Esophagus squamous epithelium (tissue), 5 donors: ENCODE data around the gene SLC25A34. TPM values are rescaled to one million over a fixed set of nuclear protein-coding genes. Genes with fewer than 3 reads are reported as not detected.

Experiments
- DNase-seq: peaks from one replicate; lab custom pipeline; 2025; lab: John Stamatoyannopoulos, UW
- H3K27ac ChIP-seq, 4 donors: fragments of 200-600 bp; sonication (generic); one replicate each; pipeline ENCODE4 v1.5.1; 2016 to 2019; ENCODE audit warnings: mild to moderate bottlenecking in 1 of 4
- H3K27me3 ChIP-seq, 4 donors: fragments of 200-600 bp; sonication (generic); 1 replicate in 3 of 4; 2 replicates in 1 of 4; pipeline versions ENCODE4 v1.5.1 to v1.6.0; 2017 to 2021; ENCODE audit warnings: antibody characterized with exemption in 1 of 4
- H3K36me3 ChIP-seq, 3 donors: fragments of 200-600 bp; sonication (generic); one replicate each; pipeline ENCODE4 v1.5.1; 2016 to 2019
- H3K4me1 ChIP-seq, 3 donors: fragments of 200-600 bp; sonication (generic); one replicate each; pipeline ENCODE4 v1.5.1; 2017 to 2019
- H3K4me3 ChIP-seq, 4 donors: fragments of 200-600 bp; sonication (generic); 1 replicate in 3 of 4; 2 replicates in 1 of 4; pipeline ENCODE4 v1.5.1; 2016 to 2019; ENCODE audit warnings: mild to moderate bottlenecking in 2 of 4, moderate library complexity in 1 of 4
- H3K9me3 ChIP-seq, 3 donors: fragments of 200-600 bp; sonication (generic); one replicate each; pipeline ENCODE4 v1.5.1; 2016 to 2019
- CTCF ChIP-seq, 6 experiments: fragments of 450-650 bp in 4 of 6; fragments of 200-600 bp in 2 of 6; sonication (generic) in 2 of 6; IDR thresholded peaks; one replicate each; pipeline ENCODE4 v1.5.1; 2016 to 2019; ENCODE audit warnings: antibody characterized with exemption in 6 of 6, mild to moderate bottlenecking in 4 of 6, moderate library complexity in 4 of 6
- POLR2A ChIP-seq, 4 donors: fragments of 450-650 bp; IDR thresholded peaks; one replicate each; pipeline ENCODE4 v1.6.1; 2017; ENCODE audit warnings: antibody characterized with exemption in 4 of 4, mild to moderate bottlenecking in 4 of 4, moderate library complexity in 3 of 4
- WGBS, 2 donors: methylation state at CpG; one replicate each; pipeline ENCODE4 v1.1.5; 2018; 5-methylcytosine and 5-hydroxymethylcytosine counted together
- intact Hi-C: fragments of 100-400 bp; cut with DNase I; formaldehyde crosslinking; loops from one replicate; pipeline ENCODE4 v1.15.0; 2022
- total RNA-seq, 4 donors: library from RNA; depleted of rRNA; stranded (reverse); fragments of >200 nt; gene quantifications; one replicate each; pipeline ENCODE4 v1.1.0, GENCODE V29; 2016
- donor health status: DM: yes; HTN: yes; CAD: no.

SLC25A34 gene
- total RNA-seq, 4 donors from 2014 or later, result 0.44 to 1.1 (median 0.83) TPM

- H3K4me3 ChIP-seq, result peak overlapping the region in 2 of 4 donors; percentile 15 to 85
- TF ChIP-seq POLR2A (IDR thresholded peaks at IDR 0.05) (no peak), CTCF (IDR thresholded peaks at IDR 0.05) (no peak)
- WGBS, 2 donors, result 62 to 75% methylated on average over 1 to 6 of the region's 9 CpGs
- H3K9me3 ChIP-seq, result no peaks in the 10 kb centered on the region
- H3K4me1 ChIP-seq, result peaks cover 36 to 67% (median 40%) of the 10 kb centered on the region in 3 donors
- no peaks in the 10 kb centered on the region for H3K36me3 ChIP-seq
- peaks cover 0 to 37% (median 1%) of the 10 kb centered on the region in 4 donors for H3K27me3 ChIP-seq
- no peak for DNase-seq
- intact Hi-C loops, result no loop called here
- peak overlapping the region; percentile 86 to 90 (median 88) for H3K27ac ChIP-seq
Observed at GRCh38 chr1:15757016-15757543, 21.0 kb downstream of the SLC25A34 start.

GRCh38 chr1:15757575-15758342 lies 21.7 kb downstream of the SLC25A34 start:
- WGBS, 2 donors, result 67% methylated on average over 4 of the region's 24 CpGs; no CpG with 5 or more reads in 1 of the 2 donors
- intact Hi-C loops, result no loop called here
- peaks cover 36 to 68% (median 40%) of the 10 kb centered on the region in 3 donors for H3K4me1 ChIP-seq
- no peaks in the 10 kb centered on the region for H3K9me3 ChIP-seq
- no peak for DNase-seq
- H3K36me3 ChIP-seq, result no peaks in the 10 kb centered on the region
- H3K4me3 ChIP-seq, result peak overlapping the region; percentile 65 to 85 (median 82)
- H3K27me3 ChIP-seq, result peaks cover 0 to 37% (median 1%) of the 10 kb centered on the region in 4 donors
- TF ChIP-seq POLR2A (IDR thresholded peaks at IDR 0.05) (no peak), CTCF (IDR thresholded peaks at IDR 0.05) (no peak)
- peak overlapping the region; percentile 86 to 90 (median 88) for H3K27ac ChIP-seq

GRCh38 chr1:15758343-15758931 lies 22.4 kb downstream of the SLC25A34 start, which contains the start of gene FBLIM1:
Gene FBLIM1, plus strand, starts transcription at chr1:15758795. Its CDS starts 6,189 bp downstream, at chr1:15764984.
- DNase-seq, result no peak
- peak within 1 kb of the TSS; percentile 65 to 85 (median 82) for H3K4me3 ChIP-seq
- no peaks in the 10 kb centered on the region for H3K36me3 ChIP-seq
- no peaks in the 10 kb centered on the region for H3K9me3 ChIP-seq
- TF ChIP-seq POLR2A (IDR thresholded peaks at IDR 0.05), result no peak
- no peak for TF ChIP-seq CTCF (IDR thresholded peaks at IDR 0.05)
- peaks cover 36 to 68% (median 40%) of the 10 kb centered on the region in 3 donors for H3K4me1 ChIP-seq
- intact Hi-C loops, result no loop called here
- peaks cover 0 to 37% (median 1%) of the 10 kb centered on the region in 4 donors for H3K27me3 ChIP-seq
- WGBS, 2 donors, result 9% methylated on average over 7 of the region's 58 CpGs; no CpG with 5 or more reads in 1 of the 2 donors
- H3K27ac ChIP-seq, result peak within 1 kb of the TSS; percentile 86 to 90 (median 88)

GRCh38 chr1:15758953-15759661 lies 23.0 kb downstream of the SLC25A34 start:
- H3K27ac ChIP-seq, result peak overlapping the region; percentile 86 to 90 (median 88)
- intact Hi-C loops, result no loop called here
- 2% methylated on average over 7 of the region's 58 CpGs; no CpG with 5 or more reads in 1 of the 2 donors for WGBS, 2 donors
- H3K9me3 ChIP-seq, result no peaks in the 10 kb centered on the region
- no peak for DNase-seq
- peaks cover 36 to 74% (median 43%) of the 10 kb centered on the region in 3 donors for H3K4me1 ChIP-seq
- H3K4me3 ChIP-seq, result peak overlapping the region; percentile 65 to 85 (median 82)
- H3K27me3 ChIP-seq, result peaks cover 0 to 37% (median 1%) of the 10 kb centered on the region in 4 donors
- no peaks in the 10 kb centered on the region for H3K36me3 ChIP-seq
- TF ChIP-seq POLR2A (IDR thresholded peaks at IDR 0.05) (no peak), CTCF (IDR thresholded peaks at IDR 0.05) (no peak)
